ENCODE measurements around the gene ATP5MC2. TPM values are rescaled to one million over a fixed set of nuclear protein-coding genes. Genes with fewer than 3 reads are reported as not detected.

The ATP5MC2 gene
- total RNA-seq, 1 experiment from 2014 or later = 304 TPM

DNA sequence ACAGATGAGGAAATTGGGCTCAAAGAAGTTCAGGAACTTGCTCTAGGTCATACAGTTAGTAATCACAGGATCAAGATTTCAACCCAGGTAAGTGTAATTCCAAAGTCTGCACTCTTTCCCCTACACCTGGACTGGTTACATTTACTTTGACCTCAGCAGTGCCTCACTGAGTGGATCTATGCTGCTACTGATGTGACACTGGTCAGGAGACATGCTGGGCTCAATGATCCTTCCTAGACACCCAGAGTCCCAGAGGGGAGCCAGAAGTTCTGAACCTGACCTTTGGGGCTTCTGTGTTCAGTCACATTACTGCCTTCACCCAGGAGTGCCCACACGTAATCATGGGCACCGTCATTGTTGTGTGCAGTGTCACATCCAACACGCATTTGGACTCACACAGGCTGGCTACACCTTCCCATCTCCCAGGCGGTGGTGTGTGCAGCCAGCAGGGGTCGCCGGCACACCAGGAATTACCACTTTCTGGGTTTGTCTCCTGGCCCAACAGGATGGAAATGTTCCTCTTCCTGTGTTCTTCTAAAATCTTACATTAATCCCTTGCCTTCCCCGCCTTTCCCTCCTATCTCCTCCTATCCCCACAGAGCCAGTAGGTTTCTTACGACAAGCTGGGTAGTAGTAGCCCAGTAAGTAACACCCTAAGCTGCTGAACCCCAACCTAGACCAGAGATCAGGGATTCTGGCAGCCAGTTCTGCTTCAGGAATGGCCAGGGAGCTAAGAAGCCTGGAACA is 25.8 kb upstream of the ATP5MC2 start:
- H3K9me3 ChIP-seq (ENCODE audit: control insufficient read depth in 1 of 2, insufficient read depth in 1 of 2, low read depth in 1 of 2, low read length in 2 of 2) = no peaks in the 10 kb centered on the region
- CTCF ChIA-PET = interaction anchor here (0.6 to 2.9 kb wide), 12 partner anchors 25 to 513 kb away, joined by 3 to 146 read pairs (median 4); partner anchors contain the start of gene CALCOCO1
- no TSS peak for BruUV-seq (replicated peaks)
- no peak overlapping the region; the same call in 1 of the 2 replicates for H3K9ac ChIP-seq (ENCODE audit: low read length)
- peak overlapping the region; percentile 93 for H2AFZ ChIP-seq (ENCODE audit: low read depth, low read length, poor library complexity, severe bottlenecking)
- H3K27ac ChIP-seq (ENCODE audit: low read depth, low read length) = no peak overlapping the region
- H3K36me3 ChIP-seq (ENCODE audit: control insufficient read depth in 1 of 2, insufficient read depth in 2 of 2, low read length in 2 of 2) = no peaks in the 10 kb centered on the region
- TF ChIP-seq, protein P1, sequence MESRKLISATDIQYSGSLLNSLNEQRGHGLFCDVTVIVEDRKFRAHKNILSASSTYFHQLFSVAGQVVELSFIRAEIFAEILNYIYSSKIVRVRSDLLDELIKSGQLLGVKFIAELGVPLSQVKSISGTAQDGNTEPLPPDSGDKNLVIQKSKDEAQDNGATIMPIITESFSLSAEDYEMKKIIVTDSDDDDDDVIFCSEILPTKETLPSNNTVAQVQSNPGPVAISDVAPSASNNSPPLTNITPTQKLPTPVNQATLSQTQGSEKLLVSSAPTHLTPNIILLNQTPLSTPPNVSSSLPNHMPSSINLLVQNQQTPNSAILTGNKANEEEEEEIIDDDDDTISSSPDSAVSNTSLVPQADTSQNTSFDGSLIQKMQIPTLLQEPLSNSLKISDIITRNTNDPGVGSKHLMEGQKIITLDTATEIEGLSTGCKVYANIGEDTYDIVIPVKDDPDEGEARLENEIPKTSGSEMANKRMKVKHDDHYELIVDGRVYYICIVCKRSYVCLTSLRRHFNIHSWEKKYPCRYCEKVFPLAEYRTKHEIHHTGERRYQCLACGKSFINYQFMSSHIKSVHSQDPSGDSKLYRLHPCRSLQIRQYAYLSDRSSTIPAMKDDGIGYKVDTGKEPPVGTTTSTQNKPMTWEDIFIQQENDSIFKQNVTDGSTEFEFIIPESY (IDR thresholded peaks at IDR 0.05; ENCODE audit: extremely low read depth, insufficient replicate concordance, low read length) = no peak
- TF ChIP-seq, protein P2, sequence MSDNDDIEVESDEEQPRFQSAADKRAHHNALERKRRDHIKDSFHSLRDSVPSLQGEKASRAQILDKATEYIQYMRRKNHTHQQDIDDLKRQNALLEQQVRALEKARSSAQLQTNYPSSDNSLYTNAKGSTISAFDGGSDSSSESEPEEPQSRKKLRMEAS (IDR thresholded peaks at IDR 0.05) = no peak
- TF ChIP-seq SIN3A (IDR thresholded peaks at IDR 0.05; ENCODE audit: low read depth) (no peak), RAD21 (IDR thresholded peaks at IDR 0.05; ENCODE audit: low read depth) (peak; percentile 98)
- TF ChIP-seq, protein P3, sequence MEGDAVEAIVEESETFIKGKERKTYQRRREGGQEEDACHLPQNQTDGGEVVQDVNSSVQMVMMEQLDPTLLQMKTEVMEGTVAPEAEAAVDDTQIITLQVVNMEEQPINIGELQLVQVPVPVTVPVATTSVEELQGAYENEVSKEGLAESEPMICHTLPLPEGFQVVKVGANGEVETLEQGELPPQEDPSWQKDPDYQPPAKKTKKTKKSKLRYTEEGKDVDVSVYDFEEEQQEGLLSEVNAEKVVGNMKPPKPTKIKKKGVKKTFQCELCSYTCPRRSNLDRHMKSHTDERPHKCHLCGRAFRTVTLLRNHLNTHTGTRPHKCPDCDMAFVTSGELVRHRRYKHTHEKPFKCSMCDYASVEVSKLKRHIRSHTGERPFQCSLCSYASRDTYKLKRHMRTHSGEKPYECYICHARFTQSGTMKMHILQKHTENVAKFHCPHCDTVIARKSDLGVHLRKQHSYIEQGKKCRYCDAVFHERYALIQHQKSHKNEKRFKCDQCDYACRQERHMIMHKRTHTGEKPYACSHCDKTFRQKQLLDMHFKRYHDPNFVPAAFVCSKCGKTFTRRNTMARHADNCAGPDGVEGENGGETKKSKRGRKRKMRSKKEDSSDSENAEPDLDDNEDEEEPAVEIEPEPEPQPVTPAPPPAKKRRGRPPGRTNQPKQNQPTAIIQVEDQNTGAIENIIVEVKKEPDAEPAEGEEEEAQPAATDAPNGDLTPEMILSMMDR (IDR thresholded peaks at IDR 0.05 in 2 of 3, conservative IDR thresholded peaks at IDR 0.05 in 1 of 3; ENCODE audit: borderline replicate concordance in 1 of 3, insufficient read depth in 1 of 3, low read depth in 2 of 3, low read length in 2 of 3) = peak; percentile 89 to 98 (median 90)
- no peaks in the 10 kb centered on the region for H4K20me1 ChIP-seq (ENCODE audit: insufficient read depth)
- DNase-seq (ENCODE audit: low read depth, low spot score) (peak; percentile 60), ATAC-seq (peak; percentile 99)
- no peaks in the 10 kb centered on the region for H3K9me2 ChIP-seq (ENCODE audit: insufficient read depth)
- intact Hi-C loops (cut with micrococcal nuclease) = loop anchor here (1.0 to 5.0 kb wide), 2 partner anchors 45 to 516 kb away; no protein-coding TSS in a partner anchor
- peaks cover under 1 to 8% of the 10 kb centered on the region in 2 experiments; a peak in 2 of 4 replicates for H3K4me1 ChIP-seq (ENCODE audit: control insufficient read depth in 1 of 2, insufficient read depth in 2 of 2, low read length in 2 of 2)
- H3K4me3 ChIP-seq (replicated peaks in 1 of 2; ENCODE audit: low read depth in 1 of 2, low read length in 2 of 2) = no peak overlapping the region
- H3K79me2 ChIP-seq (ENCODE audit: insufficient read depth, low read length) = no peaks in the 10 kb centered on the region
- peaks cover 8% of the 10 kb centered on the region for H3K27me3 ChIP-seq (ENCODE audit: insufficient read depth, low read length)
- peak overlapping the region; percentile 51 for H3K4me2 ChIP-seq (ENCODE audit: low read length)
- RAD21 ChIA-PET (ENCODE audit: low non-redundant PET in 1 of 2, low total read pairs in 2 of 2, uncharacterized antibody in 2 of 2, unreplicated experiment in 2 of 2) = interaction anchor here (0.6 to 1.5 kb wide), 5 partner anchors 42 to 56 kb away, joined by 4 to 8 read pairs (median 6); no protein-coding TSS in a partner anchor
- POLR2A ChIA-PET = interaction anchor here (0.8 kb wide), 1 partner anchor 42 kb away, joined by 5 read pairs; no protein-coding TSS in a partner anchor

Data from HCT116 (cell line).